Adrenal gland (tissue), 5 donors: Measurements from ENCODE around the gene CGB1.

Experiments used
- CTCF ChIP-seq, 6 experiments: fragments of 450-650 bp in 4 of 6; fragments of 200-600 bp in 2 of 6; sonication (generic) in 1 of 6; IDR thresholded peaks; 1 replicate in 5 of 6; 2 replicates in 1 of 6; pipeline versions ENCODE4 v1.5.1 to v1.8.0; 2016 to 2021; ENCODE audit warnings: antibody characterized with exemption in 6 of 6, mild to moderate bottlenecking in 2 of 6, moderate library complexity in 1 of 6
- POLR2A ChIP-seq, 2 donors: fragments of 450-650 bp; IDR thresholded peaks; one replicate each; pipeline ENCODE4 v1.6.1; 2017; ENCODE audit warnings: antibody characterized with exemption in 2 of 2, mild to moderate bottlenecking in 2 of 2, moderate library complexity in 1 of 2
- donor health status: DM: no; HTN: no; CAD: no.

- TF ChIP-seq CTCF (IDR thresholded peaks at IDR 0.05), result no peak
- TF ChIP-seq POLR2A (IDR thresholded peaks at IDR 0.05), result no peak
Measured at GRCh38 chr19:49020931-49021895, 15.5 kb downstream of the CGB1 start.
